ENCODE results near the gene MYH2. TPM values are rescaled to one million over a fixed set of nuclear protein-coding genes. Genes with fewer than 3 reads are reported as not detected.

The MYH2 gene
- total RNA-seq, 4 donors from 2014 or later: under 0.01 to 1.4 (median 0.34) TPM

DNA sequence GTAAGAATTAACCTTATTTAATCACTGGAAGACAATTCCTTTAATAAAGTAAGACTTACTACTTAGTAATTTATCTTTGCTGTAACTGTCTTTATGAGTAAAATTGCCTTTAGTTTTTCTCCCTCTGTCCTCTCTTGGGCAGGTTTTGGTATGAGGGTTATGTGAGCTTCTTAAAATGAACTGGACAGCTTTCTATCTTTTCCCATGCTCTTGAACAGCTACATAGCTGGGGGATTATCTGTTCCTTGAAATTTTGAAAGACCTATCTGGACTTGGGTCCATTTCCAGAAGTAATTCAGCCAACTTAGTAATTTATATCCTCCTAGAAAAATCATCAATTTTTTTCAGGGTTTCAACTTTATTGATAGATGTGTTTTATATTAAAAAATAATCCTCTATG, 27.5 kb downstream of the MYH2 start:
- intact Hi-C loops (cut with DNase I): no loop called here
- no peaks in the 10 kb centered on the region for H3K36me3 ChIP-seq
- TF ChIP-seq POLR2A (IDR thresholded peaks at IDR 0.05; ENCODE audit: low read depth): no peak
- no peak for TF ChIP-seq POLR2AphosphoS5 (IDR thresholded peaks at IDR 0.05)
- TF ChIP-seq, protein P1, sequence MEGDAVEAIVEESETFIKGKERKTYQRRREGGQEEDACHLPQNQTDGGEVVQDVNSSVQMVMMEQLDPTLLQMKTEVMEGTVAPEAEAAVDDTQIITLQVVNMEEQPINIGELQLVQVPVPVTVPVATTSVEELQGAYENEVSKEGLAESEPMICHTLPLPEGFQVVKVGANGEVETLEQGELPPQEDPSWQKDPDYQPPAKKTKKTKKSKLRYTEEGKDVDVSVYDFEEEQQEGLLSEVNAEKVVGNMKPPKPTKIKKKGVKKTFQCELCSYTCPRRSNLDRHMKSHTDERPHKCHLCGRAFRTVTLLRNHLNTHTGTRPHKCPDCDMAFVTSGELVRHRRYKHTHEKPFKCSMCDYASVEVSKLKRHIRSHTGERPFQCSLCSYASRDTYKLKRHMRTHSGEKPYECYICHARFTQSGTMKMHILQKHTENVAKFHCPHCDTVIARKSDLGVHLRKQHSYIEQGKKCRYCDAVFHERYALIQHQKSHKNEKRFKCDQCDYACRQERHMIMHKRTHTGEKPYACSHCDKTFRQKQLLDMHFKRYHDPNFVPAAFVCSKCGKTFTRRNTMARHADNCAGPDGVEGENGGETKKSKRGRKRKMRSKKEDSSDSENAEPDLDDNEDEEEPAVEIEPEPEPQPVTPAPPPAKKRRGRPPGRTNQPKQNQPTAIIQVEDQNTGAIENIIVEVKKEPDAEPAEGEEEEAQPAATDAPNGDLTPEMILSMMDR (IDR thresholded peaks at IDR 0.05): no peak
- no peak for TF ChIP-seq EP300 (IDR thresholded peaks at IDR 0.05)
- peaks cover 0 to 6% (median 0%) of the 10 kb centered on the region in 4 donors for H3K9me3 ChIP-seq
- H3K4me1 ChIP-seq: no peaks in the 10 kb centered on the region
- H3K27me3 ChIP-seq: no peaks in the 10 kb centered on the region
- H3K4me3 ChIP-seq: no peak overlapping the region
- H3K27ac ChIP-seq (replicated peaks in 1 of 4): no peak overlapping the region
- no peak for DNase-seq (ENCODE audit: extremely low spot score)

DNA sequence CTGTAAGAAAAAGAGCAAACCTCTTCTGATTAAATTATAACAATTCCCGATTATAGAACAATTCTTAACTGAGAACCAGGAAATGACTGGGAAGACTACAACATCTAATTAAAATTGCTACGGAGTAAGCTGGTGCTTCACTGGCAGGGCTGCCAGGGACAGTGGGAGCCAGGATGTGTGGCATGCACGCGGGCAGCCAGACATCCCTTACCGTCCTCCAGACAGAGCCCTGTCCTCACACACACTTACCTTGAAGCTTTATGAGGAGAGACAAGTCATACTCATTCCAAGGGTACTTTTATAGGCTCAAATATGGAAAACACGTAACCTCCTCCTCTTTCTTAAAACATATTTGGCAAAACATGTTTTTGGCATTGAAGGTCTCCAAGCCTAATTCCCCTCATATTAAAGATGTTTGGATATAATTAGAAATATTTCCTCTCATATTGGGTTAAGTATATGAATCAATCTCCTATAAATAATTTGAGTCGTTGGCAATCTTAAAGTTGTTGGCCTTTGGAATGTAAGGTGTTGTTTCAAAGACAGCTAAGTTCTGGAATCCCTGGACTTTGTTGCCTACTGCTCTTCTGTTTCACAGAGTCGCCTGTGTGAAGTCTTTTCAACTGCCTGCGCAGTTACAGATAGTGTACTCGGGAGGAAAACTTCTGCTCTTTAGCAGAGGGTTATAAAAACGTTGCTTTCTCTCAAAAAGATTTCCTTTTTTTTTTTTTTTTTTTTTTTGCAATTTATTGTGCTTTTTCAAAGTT, 31.0 kb downstream of the MYH2 start, which contains the start of gene MYH1:
Gene MYH1 (minus strand): TSS at position 272 of the 767 bp plus-strand sequence. CDS start 1,900 bp downstream, outside the sequence.
- Histone ChIP-seq H3K4me3 (no peak within 1 kb of the TSS), H3K27me3 (no peaks in the 10 kb centered on the region), H3K36me3 (no peaks in the 10 kb centered on the region), H3K9me3 (peaks cover 0 to 6% (median 0%) of the 10 kb centered on the region in 4 donors), H3K4me1 (no peaks in the 10 kb centered on the region), H3K27ac (replicated peaks in 1 of 4) (no peak within 1 kb of the TSS)
- no peak for TF ChIP-seq EP300 (IDR thresholded peaks at IDR 0.05)
- TF ChIP-seq POLR2AphosphoS5 (IDR thresholded peaks at IDR 0.05): no peak
- TF ChIP-seq, protein P1 (IDR thresholded peaks at IDR 0.05): no peak
- TF ChIP-seq POLR2A (IDR thresholded peaks at IDR 0.05; ENCODE audit: low read depth): no peak
- intact Hi-C loops (cut with DNase I): no loop called here
- no peak for DNase-seq (ENCODE audit: extremely low spot score)
- WGBS: 74% methylated on average over 11 of the region's 11 CpGs

DNA sequence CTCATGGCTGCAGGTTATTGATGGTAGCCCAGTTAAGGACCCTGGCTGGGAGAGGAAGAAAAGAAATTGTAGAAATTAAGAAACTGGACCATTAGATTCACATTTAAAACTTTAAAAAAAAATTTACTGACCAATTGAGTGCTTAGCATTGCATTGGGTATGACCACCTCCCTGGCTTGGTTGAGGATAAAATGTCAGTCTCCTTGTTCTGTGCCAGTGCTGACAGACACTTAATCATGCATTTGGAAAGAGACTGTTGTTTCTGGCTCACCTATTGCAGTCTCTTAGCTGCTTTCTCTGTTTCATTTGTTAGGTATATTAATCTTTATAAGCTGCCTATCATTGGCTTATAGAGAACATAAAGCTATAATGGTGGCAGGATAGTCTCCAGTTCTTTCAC, 32.8 kb downstream of the MYH2 start:
- TF ChIP-seq POLR2AphosphoS5 (IDR thresholded peaks at IDR 0.05): no peak
- TF ChIP-seq, protein P1 (IDR thresholded peaks at IDR 0.05): no peak
- TF ChIP-seq POLR2A (IDR thresholded peaks at IDR 0.05; ENCODE audit: low read depth): no peak
- no peak for TF ChIP-seq EP300 (IDR thresholded peaks at IDR 0.05)
- Histone ChIP-seq H3K9me3 (no peaks in the 10 kb centered on the region), H3K4me3 (no peak overlapping the region), H3K27ac (replicated peaks in 1 of 4) (no peak overlapping the region), H3K27me3 (no peaks in the 10 kb centered on the region), H3K4me1 (no peaks in the 10 kb centered on the region), H3K36me3 (no peaks in the 10 kb centered on the region)
- DNase-seq (ENCODE audit: extremely low spot score): no peak
- intact Hi-C loops (cut with DNase I): no loop called here

DNA sequence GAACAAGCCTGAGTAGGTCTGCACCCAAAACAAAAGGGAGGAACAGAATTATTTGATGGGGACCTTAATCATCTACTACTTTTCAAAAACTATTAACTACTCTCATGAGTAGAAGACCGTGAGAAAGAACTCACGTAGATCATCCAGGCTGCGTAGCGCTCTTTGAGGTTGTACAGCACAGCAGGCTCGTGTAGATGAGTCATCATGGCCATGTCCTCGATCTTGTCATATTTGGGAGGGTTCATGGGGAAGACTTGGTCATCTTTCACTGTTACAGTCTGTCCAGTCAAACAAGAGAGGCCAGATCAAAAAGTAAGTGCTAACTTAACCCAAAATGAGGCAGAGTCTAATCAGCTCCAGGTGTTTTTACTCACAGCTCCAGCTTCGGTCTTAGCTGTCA, 33.4 kb downstream of the MYH2 start:
- H3K9me3 ChIP-seq: no peaks in the 10 kb centered on the region
- 83% methylated on average over 7 of the region's 7 CpGs for WGBS

More for the DNA sequence above, 33.4 kb downstream of the MYH2 start:
- no peak overlapping the region for H3K4me3 ChIP-seq
- no peak for DNase-seq (ENCODE audit: extremely low spot score)
- H3K27me3 ChIP-seq: no peaks in the 10 kb centered on the region
- no peaks in the 10 kb centered on the region for H3K4me1 ChIP-seq
- no peak for TF ChIP-seq POLR2AphosphoS5 (IDR thresholded peaks at IDR 0.05)
- TF ChIP-seq EP300 (IDR thresholded peaks at IDR 0.05): no peak
- no peak for TF ChIP-seq POLR2A (IDR thresholded peaks at IDR 0.05; ENCODE audit: low read depth)
- TF ChIP-seq, protein P1 (IDR thresholded peaks at IDR 0.05): no peak
- intact Hi-C loops (cut with DNase I): no loop called here
- no peaks in the 10 kb centered on the region for H3K36me3 ChIP-seq
- no peak overlapping the region for H3K27ac ChIP-seq (replicated peaks in 1 of 4)

Data from esophagus muscularis mucosa (tissue), 4 donors.